Astrocyte of the cerebellum (primary cell): ENCODE measurements around the gene RGS6.

Experiments used
- DNase-seq: peaks from one replicate; pipeline ENCODE4 v3.0.0-alpha.2; 2011; ENCODE audit warnings: low read depth
- H3K4me3 ChIP-seq: 2 replicates; pipeline ENCODE4 v1.5.1; 2011; ENCODE audit warnings: mild to moderate bottlenecking, low read depth, low read length, moderate library complexity
- CTCF ChIP-seq: IDR thresholded peaks from 2 replicates; pipeline ENCODE4 v1.5.1; 2012; ENCODE audit warnings: low read length, low read depth, moderate library complexity, mild to moderate bottlenecking; ENCODE audit errors: missing control alignments
- in situ Hi-C: cut with HindIII; loops from 2 replicates; pipeline ENCODE4 v1.10.0; 2017; ENCODE audit warnings: low sequenced_read_pairs

Gene RGS6

GRCh38 chr14:72538387-72538786, 606.2 kb downstream of the RGS6 start:
- DNase-seq = no peak
- TF ChIP-seq CTCF = no peak
- in situ Hi-C loops = no loop called here
- H3K4me3 ChIP-seq = no peak overlapping the region

- H3K4me3 ChIP-seq = no peak overlapping the region
- in situ Hi-C loops = no loop called here
- no peak for TF ChIP-seq CTCF
- no peak for DNase-seq
Measured at GRCh38 chr14:72539661-72540315, 607.6 kb downstream of the RGS6 start.

- no peak overlapping the region for H3K4me3 ChIP-seq
- no peak for DNase-seq
- in situ Hi-C loops = no loop called here
- TF ChIP-seq CTCF = no peak
Measured at GRCh38 chr14:72540836-72541235, 608.6 kb downstream of the RGS6 start.

GRCh38 chr14:72541546-72541945, 609.3 kb downstream of the RGS6 start:
- in situ Hi-C loops = no loop called here
- TF ChIP-seq CTCF = no peak
- DNase-seq = no peak
- H3K4me3 ChIP-seq = no peak overlapping the region

- H3K4me3 ChIP-seq = no peak overlapping the region
- no peak for DNase-seq
- in situ Hi-C loops = no loop called here
- TF ChIP-seq CTCF = no peak
Measured at GRCh38 chr14:72543341-72543740, 611.1 kb downstream of the RGS6 start.

GRCh38 chr14:72544615-72545387, 612.6 kb downstream of the RGS6 start:
- no peak for TF ChIP-seq CTCF
- DNase-seq = no peak
- H3K4me3 ChIP-seq = no peak overlapping the region
- in situ Hi-C loops = loop anchor here (5.0 kb wide), 1 partner anchor 102 kb away; no protein-coding TSS in a partner anchor
